Activated CD4-positive, alpha-beta memory T cell treated with anti-CD3 and anti-CD28 coated beads for 36 hours (primary cell): ENCODE measurements around the gene ATIC. TPM values are rescaled to one million over a fixed set of nuclear protein-coding genes. Genes with fewer than 3 reads are reported as not detected.

ENCODE experiments used
- CTCF ChIA-PET: fragments of 350-600 bp; sonication (Branson Sonifier 250); formaldehyde crosslinking; loops from one replicate; lab custom pipeline; 2021; ENCODE audit warnings: antibody characterized with exemption, inconsistent platforms; lab: Charles Lee
- POLR2A ChIA-PET: fragments of 350-600 bp; sonication (Branson Sonifier 250); formaldehyde crosslinking; loops from one replicate; lab custom pipeline; 2021; ENCODE audit warnings: antibody characterized with exemption; lab: Charles Lee
- DNase-seq: peaks from one replicate; pipeline ENCODE4 v3.0.0-alpha.2; 2020
- H3K27ac Mint-ChIP-seq: one replicate; pipeline ENCODE4 v1.8.0; 2021; ENCODE audit warnings: mixed read lengths
- H3K27me3 Mint-ChIP-seq: one replicate; pipeline ENCODE4 v1.8.0; 2021; ENCODE audit warnings: mixed read lengths
- H3K36me3 Mint-ChIP-seq: one replicate; pipeline ENCODE4 v1.8.0; 2021; ENCODE audit warnings: mixed read lengths
- H3K4me1 Mint-ChIP-seq: one replicate; pipeline ENCODE4 v1.8.0; 2021; ENCODE audit warnings: low read depth, mixed read lengths
- H3K4me3 Mint-ChIP-seq: one replicate; pipeline ENCODE4 v1.8.0; 2021; ENCODE audit warnings: mild to moderate bottlenecking, mixed read lengths
- H3K9me3 Mint-ChIP-seq: one replicate; pipeline ENCODE4 v1.8.0; 2021; ENCODE audit warnings: mixed read lengths
- intact Hi-C: fragments of 100-400 bp; cut with micrococcal nuclease; formaldehyde crosslinking; loops from one replicate; pipeline ENCODE4 v1.15.1; 2023
- total RNA-seq, 2 experiments: library from RNA; stranded (reverse); gene quantifications; one replicate each; pipeline ENCODE4 v1.2.3, GENCODE V29; 2021

Gene ATIC
- total RNA-seq, 2 experiments from 2014 or later, result 256 to 261 TPM

- H3K4me3 Mint-ChIP-seq, result no peak overlapping the region
- POLR2A ChIA-PET, result no interaction called here
- H3K36me3 Mint-ChIP-seq, result peaks cover 62% of the 10 kb centered on the region
- DNase-seq, result no peak
- H3K27me3 Mint-ChIP-seq, result no peaks in the 10 kb centered on the region
- H3K9me3 Mint-ChIP-seq, result no peaks in the 10 kb centered on the region
- H3K27ac Mint-ChIP-seq, result no peak overlapping the region
- CTCF ChIA-PET, result no interaction called here
- intact Hi-C loops, result loop anchor here (10.0 kb wide), 1 partner anchor 695 kb away; the partner anchor contains the start of gene MREG
- H3K4me1 Mint-ChIP-seq, result peaks cover 37% of the 10 kb centered on the region
These were observed 7.6 kb downstream of the ATIC start for GRCh38 chr2:215319500-215319899.

GRCh38 chr2:215320102-215320501, 8.2 kb downstream of the ATIC start:
- ChIA-PET POLR2A (no interaction called here), CTCF (interaction anchor here (0.6 kb wide), 1 partner anchor 783 kb away, joined by 3 read pairs; no protein-coding TSS in a partner anchor)
- H3K27ac Mint-ChIP-seq, result no peak overlapping the region
- H3K27me3 Mint-ChIP-seq, result no peaks in the 10 kb centered on the region
- no peak overlapping the region for H3K4me3 Mint-ChIP-seq
- no peak for DNase-seq
- peaks cover 60% of the 10 kb centered on the region for H3K36me3 Mint-ChIP-seq
- no peaks in the 10 kb centered on the region for H3K9me3 Mint-ChIP-seq
- intact Hi-C loops, result no loop called here
- H3K4me1 Mint-ChIP-seq, result peaks cover 34% of the 10 kb centered on the region

- Mint-ChIP-seq H3K4me1 (peaks cover 34% of the 10 kb centered on the region), H3K36me3 (peaks cover 60% of the 10 kb centered on the region), H3K27me3 (no peaks in the 10 kb centered on the region), H3K27ac (no peak overlapping the region), H3K4me3 (no peak overlapping the region), H3K9me3 (no peaks in the 10 kb centered on the region)
- ChIA-PET POLR2A (no interaction called here), CTCF (interaction anchor here (0.6 kb wide), 1 partner anchor 783 kb away, joined by 3 read pairs; no protein-coding TSS in a partner anchor)
- no peak for DNase-seq
- intact Hi-C loops, result no loop called here
These were observed 8.8 kb downstream of the ATIC start for GRCh38 chr2:215320679-215321078.

DNA sequence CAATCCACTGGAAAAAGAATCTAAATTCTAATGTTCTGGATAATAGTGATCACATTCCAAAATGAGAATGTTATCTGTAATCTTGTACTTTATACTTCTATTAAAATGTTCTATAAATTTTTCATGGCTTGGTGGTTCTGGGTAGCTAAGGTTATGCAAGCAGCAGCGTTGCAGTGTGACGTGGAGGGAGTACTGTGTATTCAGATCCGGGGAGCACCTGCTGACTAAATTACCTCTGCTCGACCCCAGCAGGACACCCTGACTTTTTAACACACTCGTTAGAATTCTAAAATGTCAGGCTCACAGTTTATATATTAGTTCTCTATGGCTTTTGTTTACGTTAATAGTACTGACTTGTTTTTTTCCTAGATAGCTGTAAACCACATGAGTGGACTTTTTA, 13.0 kb downstream of the ATIC start:
- Mint-ChIP-seq H3K27me3 (no peaks in the 10 kb centered on the region), H3K9me3 (no peaks in the 10 kb centered on the region), H3K4me3 (no peak overlapping the region), H3K4me1 (peaks cover 29% of the 10 kb centered on the region), H3K36me3 (peaks cover 66% of the 10 kb centered on the region), H3K27ac (no peak overlapping the region)
- DNase-seq, result no peak
- intact Hi-C loops, result no loop called here
- ChIA-PET CTCF (no interaction called here), POLR2A (no interaction called here)

GRCh38 chr2:215328066-215328465, 16.2 kb downstream of the ATIC start:
- Mint-ChIP-seq H3K4me1 (peaks cover 26% of the 10 kb centered on the region), H3K27me3 (no peaks in the 10 kb centered on the region), H3K27ac (no peak overlapping the region), H3K4me3 (no peak overlapping the region), H3K9me3 (no peaks in the 10 kb centered on the region), H3K36me3 (peaks cover 68% of the 10 kb centered on the region)
- no peak for DNase-seq
- CTCF ChIA-PET, result no interaction called here
- intact Hi-C loops, result no loop called here
- POLR2A ChIA-PET, result no interaction called here

GRCh38 chr2:215332872-215333595, 21.2 kb downstream of the ATIC start:
- CTCF ChIA-PET, result interaction anchor here (0.6 kb wide), 1 partner anchor 64 kb away, joined by 3 read pairs; no protein-coding TSS in a partner anchor
- Mint-ChIP-seq H3K36me3 (peaks cover 58% of the 10 kb centered on the region), H3K4me3 (no peak overlapping the region), H3K9me3 (no peaks in the 10 kb centered on the region), H3K27ac (no peak overlapping the region), H3K4me1 (peaks cover 11% of the 10 kb centered on the region), H3K27me3 (no peaks in the 10 kb centered on the region)
- POLR2A ChIA-PET, result no interaction called here
- intact Hi-C loops, result no loop called here
- DNase-seq, result no peak

- peaks cover 74% of the 10 kb centered on the region for H3K36me3 Mint-ChIP-seq
- ChIA-PET CTCF (no interaction called here), POLR2A (no interaction called here)
These were observed 27.2 kb downstream of the ATIC start for GRCh38 chr2:215338883-215339679.

DNA sequence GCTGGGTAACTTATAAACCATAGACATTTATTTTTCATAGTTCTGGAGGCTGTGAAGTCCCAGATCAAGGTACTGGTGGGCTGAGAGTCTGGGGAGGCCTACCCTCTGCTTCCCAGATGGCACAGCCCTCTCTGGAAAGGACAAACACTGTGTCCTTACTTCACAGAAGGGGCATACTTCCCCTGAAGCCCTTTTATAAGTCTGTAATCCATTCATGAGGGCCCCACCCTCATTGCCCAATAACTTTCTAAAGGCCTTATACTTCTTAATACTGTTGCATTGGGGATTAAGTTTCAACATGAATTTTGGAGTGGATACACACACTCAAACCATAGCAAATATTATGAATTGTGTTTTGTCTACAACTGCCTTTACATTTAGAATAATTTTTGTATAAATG, 36.0 kb downstream of the ATIC start:
- POLR2A ChIA-PET, result no interaction called here
- H3K36me3 Mint-ChIP-seq, result peaks cover 67% of the 10 kb centered on the region
- intact Hi-C loops, result no loop called here
- DNase-seq, result no peak
- no peaks in the 10 kb centered on the region for H3K9me3 Mint-ChIP-seq
- H3K27ac Mint-ChIP-seq, result no peak overlapping the region
- H3K27me3 Mint-ChIP-seq, result no peaks in the 10 kb centered on the region
- CTCF ChIA-PET, result no interaction called here
- H3K4me3 Mint-ChIP-seq, result no peak overlapping the region
- H3K4me1 Mint-ChIP-seq, result no peaks in the 10 kb centered on the region

More at GRCh38 chr2:215338883-215339679, 27.2 kb downstream of the ATIC start:
- Mint-ChIP-seq H3K27ac (no peak overlapping the region), H3K27me3 (no peaks in the 10 kb centered on the region), H3K9me3 (no peaks in the 10 kb centered on the region), H3K4me3 (no peak overlapping the region), H3K4me1 (no peaks in the 10 kb centered on the region)
- DNase-seq, result no peak
- intact Hi-C loops, result no loop called here

DNA sequence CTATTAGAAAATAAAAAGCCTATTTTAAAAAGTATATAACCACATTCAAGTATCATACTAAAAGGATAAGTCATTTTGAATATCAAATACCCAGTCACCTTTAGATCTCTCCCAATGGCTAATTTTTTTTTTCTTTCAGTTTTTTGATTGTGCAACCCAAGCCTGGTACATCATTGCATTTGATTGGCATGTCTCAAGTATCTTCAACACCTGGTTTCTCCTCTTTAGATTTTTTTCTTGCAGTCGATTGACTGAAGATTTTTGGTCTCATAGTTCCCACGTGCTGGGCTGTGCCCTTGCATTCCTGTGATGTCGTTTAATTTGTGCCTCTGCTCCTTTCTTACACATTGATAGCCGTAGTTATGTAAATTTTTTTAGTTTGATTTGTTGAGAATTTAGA, 40.7 kb downstream of the ATIC start:
- Mint-ChIP-seq H3K9me3 (no peaks in the 10 kb centered on the region), H3K27ac (no peak overlapping the region), H3K4me3 (no peak overlapping the region), H3K36me3 (peaks cover 54% of the 10 kb centered on the region), H3K27me3 (no peaks in the 10 kb centered on the region), H3K4me1 (no peaks in the 10 kb centered on the region)
- ChIA-PET CTCF (no interaction called here), POLR2A (no interaction called here)
- DNase-seq, result no peak
- intact Hi-C loops, result no loop called here

DNA sequence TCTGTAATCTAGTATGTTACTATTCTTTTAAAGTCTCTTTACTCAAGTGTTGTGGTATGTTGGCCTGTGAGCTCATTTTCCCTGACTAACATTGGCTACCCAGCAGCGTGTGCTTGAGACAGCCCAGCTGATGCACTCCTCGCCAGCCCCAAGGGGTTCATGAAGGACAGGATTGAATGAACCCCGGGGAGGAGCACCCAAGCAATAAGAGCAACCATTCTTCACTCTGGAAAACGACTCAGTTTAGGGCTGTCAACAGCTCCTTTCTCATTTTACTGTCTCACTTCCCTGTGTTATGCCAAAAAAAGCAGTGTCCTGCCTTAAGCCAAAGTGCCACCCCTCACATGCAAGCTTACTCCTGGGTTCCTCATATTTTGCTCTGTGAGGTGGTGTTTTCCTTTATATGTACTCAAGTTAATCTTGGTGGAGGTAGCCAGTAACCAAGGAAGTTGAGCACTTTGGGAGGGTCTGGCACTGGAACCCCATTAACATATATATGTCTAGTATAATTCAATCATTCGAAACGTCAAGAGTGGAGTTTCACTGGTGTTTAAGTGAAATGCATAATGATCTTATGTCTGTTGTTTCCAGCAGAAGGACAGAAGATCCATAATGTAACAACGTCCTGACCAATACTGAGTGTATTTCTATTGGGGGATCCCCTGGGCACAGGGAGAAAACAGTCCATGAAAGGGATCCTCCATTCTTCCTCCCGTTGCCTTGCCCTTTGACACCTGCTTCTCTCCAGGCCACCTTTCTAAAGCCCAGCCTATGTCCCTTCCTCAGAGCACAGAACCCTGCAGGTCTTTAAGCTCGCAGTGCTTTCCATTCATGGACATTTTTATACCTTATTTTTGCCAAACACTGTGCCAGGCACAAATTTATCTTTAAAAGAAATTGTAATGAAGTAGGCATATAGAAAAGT, 43.2 kb downstream of the ATIC start:
- no peaks in the 10 kb centered on the region for H3K9me3 Mint-ChIP-seq
- H3K4me3 Mint-ChIP-seq, result no peak overlapping the region
- no peak for DNase-seq
- ChIA-PET CTCF (no interaction called here), POLR2A (no interaction called here)
- no peaks in the 10 kb centered on the region for H3K4me1 Mint-ChIP-seq
- H3K36me3 Mint-ChIP-seq, result peaks cover 42% of the 10 kb centered on the region
- no peak overlapping the region for H3K27ac Mint-ChIP-seq
- H3K27me3 Mint-ChIP-seq, result no peaks in the 10 kb centered on the region
- intact Hi-C loops, result no loop called here

- peaks cover 38% of the 10 kb centered on the region for H3K36me3 Mint-ChIP-seq
- H3K9me3 Mint-ChIP-seq, result no peaks in the 10 kb centered on the region
- no peaks in the 10 kb centered on the region for H3K4me1 Mint-ChIP-seq
- CTCF ChIA-PET, result no interaction called here
- H3K27me3 Mint-ChIP-seq, result no peaks in the 10 kb centered on the region
- H3K27ac Mint-ChIP-seq, result no peak overlapping the region
- DNase-seq, result no peak
- no peak overlapping the region for H3K4me3 Mint-ChIP-seq
- intact Hi-C loops, result no loop called here
- POLR2A ChIA-PET, result no interaction called here
These were observed 43.9 kb downstream of the ATIC start for GRCh38 chr2:215355801-215356200.
